Psoas muscle (tissue), 8 donors: ENCODE measurements around the gene RFX8. TPM values are rescaled to one million over a fixed set of nuclear protein-coding genes. Genes with fewer than 3 reads are reported as not detected.

Source experiments
- ATAC-seq, 4 donors: fragments of 200-7000 bp; cut with Tn5 transposase; one replicate each; pipeline ENCODE4 v1.9.1; 2020; ENCODE audit warnings: moderate library complexity in 3 of 4, mild to moderate bottlenecking in 2 of 4
- DNase-seq, 2 donors: peaks; one replicate each; pipeline ENCODE4 v3.0.0-alpha.2; 2020
- H3K27ac ChIP-seq: fragments of 200-600 bp; one replicate; pipeline ENCODE4 v1.8.0; 2022
- H3K27me3 ChIP-seq, 3 donors: fragments of 200-600 bp in 1 of 3; one replicate each; pipeline versions ENCODE4 v1.6.1 to v1.8.0; 2013 to 2022; ENCODE audit warnings: low read length in 2 of 3, mild to moderate bottlenecking in 2 of 3, moderate library complexity in 1 of 3; ENCODE audit not compliant: insufficient read depth in 3 of 3
- H3K36me3 ChIP-seq, 2 donors: fragments of 200-600 bp in 1 of 2; one replicate each; pipeline versions ENCODE4 v1.6.1 to v1.8.0; 2013 to 2022; ENCODE audit warnings: low read depth in 1 of 2, mild to moderate bottlenecking in 1 of 2, moderate library complexity in 1 of 2; ENCODE audit not compliant: insufficient read depth in 1 of 2
- H3K4me1 ChIP-seq: fragments of 200-600 bp; one replicate; pipeline ENCODE4 v1.8.0; 2022
- H3K4me3 ChIP-seq: fragments of 200-600 bp; one replicate; pipeline ENCODE4 v1.8.0; 2022; ENCODE audit warnings: mild to moderate bottlenecking
- H3K9me3 ChIP-seq: fragments of 200-600 bp; one replicate; pipeline ENCODE4 v1.8.0; 2022
- WGBS, 3 donors: extraction: QIAGEN DNeasy Blood & Tissue Kit; methylation state at CpG; one replicate each; pipeline versions ENCODE4 v1.1.6 to v1.1.7; 2013; 5-methylcytosine and 5-hydroxymethylcytosine counted together
- intact Hi-C, 2 donors: fragments of 100-400 bp; cut with DNase I; formaldehyde crosslinking; loops; one replicate each; pipeline versions ENCODE4 v1.11.0 to v1.14.2; 2022
- polyA plus RNA-seq, 3 donors: library from polyadenylated mRNA; stranded (reverse); fragments of 200-250 nt; gene quantifications; one replicate each; pipeline ENCODE4 v1.2.3, GENCODE V29; 2013
- total RNA-seq, 4 donors: library from RNA; stranded (reverse); fragmentation: NEBNext Ultra II Directional in 2 of 4; extraction: Animal tissue kit (Norgen Biotek cat#: 25700) in 2 of 4; gene quantifications; one replicate each; pipeline versions ENCODE4 v1.2.1 to v1.2.4, GENCODE V29; 2021 to 2023
- TF ChIP-seq, protein P1 (sequence below): fragments of 200-600 bp; IDR thresholded peaks from one replicate; pipeline ENCODE4 v1.8.0; 2022; ENCODE audit warnings: antibody characterized with exemption
- donor health status: healthy with polysubstance abuse.
- donor health status: DM: no; HTN: no; CAD: no; lungs with moderate emphysema.
- donor health status: Bipolar disorder and iron deficiency.
- donor health status: healthy.
- donor health status: DM: yes; HTN: yes; CAD: no.
- donor health status: DM: no; HTN: no; CAD: no.
- donor health status: DM: no; HTN: no; CAD: no.
- donor health status: DM: yes; HTN: yes; CAD: no.

The RFX8 gene
- total and polyA plus RNA-seq, 7 donors: 0.03 to 0.29 (median 0.12) TPM; not detected in 4

DNA sequence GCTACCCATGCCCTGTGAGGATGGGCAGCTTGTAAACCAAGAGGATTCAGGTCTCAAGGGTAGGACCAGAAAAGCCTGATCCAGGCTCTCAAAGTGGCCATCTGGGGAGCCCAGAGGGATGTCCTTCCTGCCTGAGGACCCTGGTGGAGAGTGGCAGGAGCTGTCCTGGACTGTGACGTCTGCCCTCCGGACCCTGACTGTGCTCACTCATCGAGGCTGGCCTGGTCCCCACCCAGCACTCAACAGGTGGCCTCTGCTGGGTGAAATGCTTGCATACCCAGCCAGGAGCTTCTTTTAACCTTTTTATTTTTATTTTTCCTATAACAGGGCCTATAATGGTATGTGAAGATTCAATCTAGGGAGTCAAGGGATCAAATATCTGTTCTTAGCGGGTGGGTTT is 112.1 kb downstream of the RFX8 start:
- intact Hi-C loops: no loop called here
- DNase-seq (no peak), ATAC-seq (no peak)
- Histone ChIP-seq H3K36me3 (no peaks in the 10 kb centered on the region), H3K27me3 (no peaks in the 10 kb centered on the region), H3K4me1 (no peaks in the 10 kb centered on the region), H3K9me3 (no peaks in the 10 kb centered on the region), H3K27ac (no peak overlapping the region), H3K4me3 (no peak overlapping the region)
- TF ChIP-seq, protein P1, sequence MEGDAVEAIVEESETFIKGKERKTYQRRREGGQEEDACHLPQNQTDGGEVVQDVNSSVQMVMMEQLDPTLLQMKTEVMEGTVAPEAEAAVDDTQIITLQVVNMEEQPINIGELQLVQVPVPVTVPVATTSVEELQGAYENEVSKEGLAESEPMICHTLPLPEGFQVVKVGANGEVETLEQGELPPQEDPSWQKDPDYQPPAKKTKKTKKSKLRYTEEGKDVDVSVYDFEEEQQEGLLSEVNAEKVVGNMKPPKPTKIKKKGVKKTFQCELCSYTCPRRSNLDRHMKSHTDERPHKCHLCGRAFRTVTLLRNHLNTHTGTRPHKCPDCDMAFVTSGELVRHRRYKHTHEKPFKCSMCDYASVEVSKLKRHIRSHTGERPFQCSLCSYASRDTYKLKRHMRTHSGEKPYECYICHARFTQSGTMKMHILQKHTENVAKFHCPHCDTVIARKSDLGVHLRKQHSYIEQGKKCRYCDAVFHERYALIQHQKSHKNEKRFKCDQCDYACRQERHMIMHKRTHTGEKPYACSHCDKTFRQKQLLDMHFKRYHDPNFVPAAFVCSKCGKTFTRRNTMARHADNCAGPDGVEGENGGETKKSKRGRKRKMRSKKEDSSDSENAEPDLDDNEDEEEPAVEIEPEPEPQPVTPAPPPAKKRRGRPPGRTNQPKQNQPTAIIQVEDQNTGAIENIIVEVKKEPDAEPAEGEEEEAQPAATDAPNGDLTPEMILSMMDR: no peak
- 52 to 72% (median 71%) methylated on average over 4 of the region's 4 CpGs for WGBS, 3 donors

DNA sequence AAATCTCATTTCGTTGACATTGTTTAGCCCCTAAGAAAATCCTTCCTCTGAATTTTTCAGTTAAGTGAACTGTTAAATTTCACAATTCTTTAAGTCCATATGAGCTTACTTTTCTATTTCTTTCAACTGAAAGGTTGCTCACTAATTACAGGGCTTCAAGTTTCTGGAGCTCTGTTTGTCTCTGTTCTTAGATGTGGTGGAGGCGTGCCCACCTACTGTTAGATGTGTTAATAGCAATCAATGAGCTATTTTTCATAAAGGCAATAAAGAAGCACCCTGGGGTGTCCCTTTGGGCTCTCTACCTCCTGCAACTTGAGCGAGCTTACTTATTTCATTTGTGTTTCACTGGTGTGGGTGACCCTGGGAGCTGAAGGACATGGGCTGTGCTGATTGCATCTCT is 112.6 kb downstream of the RFX8 start:
- no peak overlapping the region for H3K27ac ChIP-seq
- DNase-seq: no peak
- no peak for ATAC-seq
- no peaks in the 10 kb centered on the region for H3K36me3 ChIP-seq
- no peaks in the 10 kb centered on the region for H3K9me3 ChIP-seq
- intact Hi-C loops: no loop called here
- H3K4me1 ChIP-seq: no peaks in the 10 kb centered on the region
- 81 to 88% (median 88%) methylated on average over 3 of the region's 3 CpGs for WGBS, 3 donors
- no peaks in the 10 kb centered on the region for H3K27me3 ChIP-seq
- TF ChIP-seq, protein P1: no peak
- H3K4me3 ChIP-seq: no peak overlapping the region

DNA sequence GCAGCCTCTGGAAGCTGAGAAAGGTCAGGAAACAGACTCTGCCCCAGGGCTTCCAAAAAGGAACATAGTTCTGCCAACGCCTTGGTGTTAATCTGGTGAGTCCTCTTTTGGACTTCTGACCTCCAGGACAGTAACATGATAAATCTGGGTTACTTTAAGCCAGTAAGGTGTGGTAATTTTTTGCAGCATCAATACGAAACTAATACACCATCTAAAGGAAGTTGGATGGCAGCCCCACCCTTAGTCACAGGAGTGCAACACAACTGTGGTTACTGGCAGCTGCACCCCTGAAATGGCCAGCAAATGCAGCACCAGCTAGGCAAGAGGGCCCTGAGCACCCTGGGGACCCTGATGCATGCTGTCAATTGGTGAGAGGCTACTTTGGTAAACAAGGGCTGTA is 113.4 kb downstream of the RFX8 start:
- Histone ChIP-seq H3K4me3 (no peak overlapping the region), H3K9me3 (no peaks in the 10 kb centered on the region), H3K4me1 (no peaks in the 10 kb centered on the region), H3K27me3 (no peaks in the 10 kb centered on the region), H3K27ac (no peak overlapping the region), H3K36me3 (no peaks in the 10 kb centered on the region)
- TF ChIP-seq, protein P1: no peak
- intact Hi-C loops: no loop called here
- ATAC-seq: no peak
- DNase-seq: no peak
- 29 to 57% (median 40%) methylated on average over 2 of the region's 2 CpGs for WGBS, 3 donors

DNA sequence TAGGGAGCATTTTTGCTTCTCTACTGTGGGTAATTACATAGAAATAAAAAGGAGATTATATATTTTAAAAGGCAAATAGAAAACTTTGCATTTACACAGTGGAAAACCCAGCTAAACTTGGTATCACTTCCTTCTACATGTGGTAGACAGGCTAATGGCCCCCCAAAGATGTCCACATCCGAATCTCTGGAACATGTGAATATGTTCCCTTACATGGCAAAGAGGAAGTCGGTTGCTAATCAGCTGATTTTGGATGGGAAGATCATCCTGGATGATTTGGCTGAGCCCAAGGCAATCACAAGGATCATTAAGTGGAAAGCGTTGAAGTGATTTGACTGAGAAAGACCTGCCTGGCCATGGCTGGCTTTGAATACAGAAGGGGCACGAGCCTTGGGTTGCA is 113.8 kb downstream of the RFX8 start:
- WGBS, 3 donors: 37 to 51% (median 47%) methylated on average over 4 of the region's 4 CpGs
- Histone ChIP-seq H3K27me3 (no peaks in the 10 kb centered on the region), H3K4me3 (no peak overlapping the region), H3K4me1 (no peaks in the 10 kb centered on the region), H3K9me3 (no peaks in the 10 kb centered on the region), H3K27ac (no peak overlapping the region), H3K36me3 (no peaks in the 10 kb centered on the region)
- no peak for DNase-seq
- ATAC-seq: no peak
- TF ChIP-seq, protein P1: no peak
- intact Hi-C loops: no loop called here

DNA sequence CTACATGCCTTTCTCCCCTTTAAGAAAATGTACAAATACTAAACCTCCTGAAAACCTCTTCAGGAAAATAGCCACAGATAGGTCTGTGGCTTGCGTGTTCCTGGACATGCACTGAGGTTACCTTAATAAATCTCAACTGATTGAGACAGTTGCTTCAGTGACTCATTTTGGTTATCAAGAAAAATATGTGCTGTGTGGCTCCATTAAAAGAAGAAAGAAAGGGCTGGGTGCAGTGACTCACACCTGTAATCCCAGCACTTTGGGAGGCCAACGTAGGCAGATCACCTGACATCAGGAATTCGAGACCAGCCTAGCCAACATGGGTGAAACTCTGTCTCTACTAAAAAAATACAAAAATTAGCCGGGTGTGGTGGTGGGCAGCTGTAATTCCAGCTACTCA is 114.7 kb downstream of the RFX8 start:
- intact Hi-C loops: no loop called here
- H3K9me3 ChIP-seq: no peaks in the 10 kb centered on the region
- TF ChIP-seq, protein P1: no peak
- ATAC-seq (no peak), DNase-seq (no peak)
- H3K4me1 ChIP-seq: no peaks in the 10 kb centered on the region
- 65 to 89% (median 68%) methylated on average over 3 to 4 of the region's 4 CpGs for WGBS, 3 donors
- H3K27me3 ChIP-seq: no peaks in the 10 kb centered on the region
- H3K4me3 ChIP-seq: no peak overlapping the region
- H3K36me3 ChIP-seq: no peaks in the 10 kb centered on the region
- H3K27ac ChIP-seq: no peak overlapping the region
